NCI-H2081 treated with DMSO at 0.1 percent for 48 hours (cell line): ENCODE data around the gene CASR.

Experiments
- DNase-seq: peaks from one replicate; lab custom pipeline; 2025; lab: John Stamatoyannopoulos, UW

CASR gene

GRCh38 chr3:122305818-122306621, 122.6 kb downstream of the CASR start:
- DNase-seq, result no peak

- DNase-seq, result no peak
Measured at GRCh38 chr3:122306622-122306953, 123.1 kb downstream of the CASR start.

DNA sequence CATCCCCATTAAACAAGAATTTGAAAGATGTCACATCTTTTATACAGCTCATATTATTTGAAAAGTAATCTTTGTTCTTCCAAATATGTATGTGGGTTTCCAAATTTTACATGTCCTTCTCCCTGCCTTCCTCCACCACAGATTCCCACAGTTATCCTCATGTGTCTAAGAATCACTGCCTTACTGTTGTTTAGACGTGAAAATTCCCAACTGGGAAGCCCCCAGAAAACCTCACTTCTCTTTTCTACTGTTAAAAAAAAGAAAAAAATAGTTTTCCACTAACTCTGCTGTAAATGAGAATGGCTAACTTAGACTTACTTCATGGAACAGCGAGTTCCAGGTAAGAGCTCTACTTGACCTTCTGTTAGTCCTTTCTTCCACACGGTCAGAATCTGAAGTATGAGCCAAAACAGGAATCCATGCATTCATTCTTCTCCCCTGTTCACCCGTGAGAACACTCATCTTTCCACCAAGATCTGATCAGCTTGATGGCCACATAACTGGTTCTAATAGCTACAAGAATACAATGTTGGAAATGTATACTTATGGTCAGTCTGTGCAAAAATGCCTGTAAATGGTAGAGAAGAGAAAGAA, 123.7 kb downstream of the CASR start:
- no peak for DNase-seq

GRCh38 chr3:122307976-122308375, 124.5 kb downstream of the CASR start:
- DNase-seq, result no peak

GRCh38 chr3:122310361-122310760, 126.9 kb downstream of the CASR start:
- no peak for DNase-seq

DNA sequence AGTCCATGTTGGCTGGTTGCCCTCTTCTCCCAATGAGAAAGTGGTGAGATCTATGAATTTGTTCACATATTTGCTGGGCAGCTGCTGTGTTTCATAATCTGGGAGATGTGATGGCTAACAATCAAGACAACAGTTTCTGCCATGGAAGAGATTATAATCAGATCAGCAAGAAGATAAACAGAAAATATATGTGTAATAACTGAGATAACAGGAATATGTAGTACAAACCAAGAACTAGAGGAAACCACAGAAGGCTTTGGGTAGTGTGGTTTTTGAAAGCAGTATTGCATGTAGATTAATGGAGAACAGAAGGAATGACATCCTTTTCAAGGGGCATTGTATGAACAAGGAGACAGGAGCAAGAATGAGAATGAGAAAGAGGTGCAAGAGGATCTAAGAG, 129.4 kb downstream of the CASR start:
- no peak for DNase-seq

GRCh38 chr3:122313281-122313680, 129.8 kb downstream of the CASR start:
- DNase-seq, result no peak

- DNase-seq, result no peak
Measured at GRCh38 chr3:122314228-122314876, 130.9 kb downstream of the CASR start.

- no peak for DNase-seq
Measured at GRCh38 chr3:122315619-122316018, 132.2 kb downstream of the CASR start.

- no peak for DNase-seq
Measured at GRCh38 chr3:122316368-122316767, 132.9 kb downstream of the CASR start.

DNA sequence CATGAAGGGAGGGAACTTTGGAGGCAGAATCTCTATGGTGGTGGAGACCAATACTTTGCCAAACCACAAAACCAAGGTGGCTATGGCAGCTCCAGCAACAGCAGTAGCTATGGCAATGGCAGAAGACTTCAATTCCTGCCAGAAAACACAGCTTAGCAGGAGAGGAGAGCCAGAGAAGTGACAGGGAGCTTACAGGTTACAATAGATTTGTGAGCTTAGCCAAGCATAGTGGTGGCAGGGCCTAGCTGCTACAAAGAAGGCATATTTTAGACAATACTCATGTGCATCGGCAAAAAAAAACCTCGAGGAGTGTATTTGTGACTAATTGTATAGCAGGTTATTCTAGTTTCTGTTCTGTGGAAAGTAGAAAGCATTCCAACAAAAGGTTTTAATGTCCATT, 135.2 kb downstream of the CASR start:
- DNase-seq, result no peak

DNA sequence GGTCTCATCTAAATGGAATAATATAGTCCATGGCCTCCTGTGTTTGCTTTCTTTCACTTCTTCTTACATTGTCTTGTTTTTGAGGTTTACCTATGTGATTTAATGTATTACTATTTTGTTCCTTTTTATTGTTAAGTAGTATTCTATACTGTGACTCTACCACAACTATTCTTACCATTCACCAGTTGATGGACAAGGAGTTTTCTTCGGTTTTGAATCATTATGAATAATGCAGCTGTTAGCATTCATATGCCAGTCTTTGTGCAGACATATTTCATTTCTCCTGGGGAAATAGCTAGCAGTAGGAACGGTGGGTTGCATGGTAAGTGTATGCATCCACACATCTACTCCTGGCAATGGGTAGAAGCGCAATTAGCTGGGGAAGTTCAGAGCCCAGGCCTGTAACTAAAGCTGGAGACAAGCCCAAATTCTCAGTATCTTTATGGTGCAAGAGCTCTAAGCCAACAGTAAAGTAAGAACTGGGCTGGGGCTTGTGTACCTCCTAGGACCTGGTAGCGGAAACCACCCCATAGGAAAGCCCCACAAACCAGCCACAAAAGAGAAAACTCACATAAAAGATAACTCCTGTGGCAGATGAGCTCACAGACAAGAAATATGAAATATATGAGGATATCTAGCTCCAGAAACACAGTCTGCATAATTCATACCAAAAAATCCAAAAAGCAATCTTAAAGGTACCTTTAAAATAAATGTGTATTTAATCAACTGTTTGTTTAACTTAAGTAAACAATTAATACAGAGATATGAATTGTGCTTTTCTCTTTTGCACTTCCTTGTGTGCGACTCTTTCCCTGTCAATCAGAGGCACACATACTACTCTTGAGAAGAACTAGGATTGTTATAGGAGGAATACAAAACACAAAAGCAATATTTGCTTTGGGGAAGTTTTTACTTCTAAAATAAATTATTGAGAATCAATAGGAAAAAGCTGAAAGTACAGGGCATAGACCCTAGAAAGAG, 138.9 kb downstream of the CASR start:
- no peak for DNase-seq

GRCh38 chr3:122324871-122325323, 141.4 kb downstream of the CASR start, which contains the start of gene CSTA:
Gene CSTA (plus strand): TSS chr3:122325248. CDS start chr3:122325293, 45 bp downstream.
- no peak for DNase-seq

GRCh38 chr3:122325769-122326168, 142.3 kb downstream of the CASR start:
- DNase-seq, result no peak

DNA sequence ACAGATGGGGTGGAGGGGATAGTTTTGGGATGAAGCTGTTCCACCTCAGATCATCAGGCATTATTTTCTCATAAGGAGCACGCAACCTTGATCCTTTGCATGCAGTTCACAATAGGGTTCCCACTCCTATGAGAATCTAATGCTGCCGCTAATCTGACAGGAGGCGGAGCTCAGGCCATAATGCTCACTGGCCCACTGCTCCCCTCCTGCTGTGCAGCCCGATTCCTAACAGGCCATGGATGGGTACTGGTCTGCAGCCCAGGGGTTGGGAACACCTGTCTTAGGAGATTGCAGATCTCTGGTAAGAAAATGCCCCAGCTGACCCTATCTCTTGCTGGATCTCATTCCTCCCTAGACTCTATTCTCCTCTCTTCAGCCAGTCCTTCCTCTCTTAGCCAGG, 148.4 kb downstream of the CASR start:
- DNase-seq, result no peak

DNA sequence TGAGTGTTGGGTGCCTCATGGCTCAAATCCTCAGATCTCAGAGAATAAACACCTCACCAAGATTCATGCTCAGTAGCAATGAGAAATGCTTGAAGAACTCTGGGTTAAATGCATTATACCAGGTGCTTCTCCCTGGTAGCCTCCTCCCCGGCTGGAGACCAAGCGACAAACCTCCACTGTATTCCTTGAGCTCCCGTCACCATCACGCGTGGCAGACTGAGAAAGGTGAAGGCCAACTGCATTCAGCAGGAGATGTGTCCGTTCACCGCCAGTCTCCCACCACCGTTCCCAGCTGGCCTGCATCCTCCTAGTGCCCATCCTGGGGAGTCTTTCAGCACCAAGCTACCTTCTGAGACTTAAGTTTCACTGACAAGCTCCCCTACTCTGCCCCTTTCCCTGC, 149.1 kb downstream of the CASR start:
- DNase-seq, result no peak
